K562 (cell line): ENCODE data around the gene INPP5K. TPM values are rescaled to one million over a fixed set of nuclear protein-coding genes. Genes with fewer than 3 reads are reported as not detected.

Experiments
- BRCA1 ChIP-seq, 2 experiments: fragments of 450-650 bp in 1 of 2; sonication (generic) in 1 of 2; formaldehyde crosslinking in 1 of 2; IDR thresholded peaks; 2 replicates each; pipeline versions ENCODE4 v1.5.0 to v1.6.1; 2017 to 2020; ENCODE audit warnings: mild to moderate bottlenecking in 1 of 2, missing genetic modification reagents in 1 of 2
- CAMTA2 ChIP-seq: fragments of 250-450 bp; sonication (Bioruptor Pico); conservative IDR thresholded peaks from 2 replicates; pipeline ENCODE4 v1.5.1; 2022
- CBX2 ChIP-seq: fragments of 200-600 bp; sonication (generic); IDR thresholded peaks from one replicate; pipeline ENCODE4 v1.6.1; 2012; ENCODE audit warnings: mild to moderate bottlenecking, low read length, inconsistent platforms; ENCODE audit not compliant: insufficient read depth, poor library complexity, severe bottlenecking
- ELK3 ChIP-seq: fragments of 450-650 bp; formaldehyde crosslinking; IDR thresholded peaks from 2 replicates; pipeline ENCODE4 v1.4.0; 2020; ENCODE audit warnings: mild to moderate bottlenecking
- FIP1L1 ChIP-seq: fragments of 200-400 bp; formaldehyde crosslinking; IDR thresholded peaks from 2 replicates; pipeline ENCODE4 v1.6.1; 2018; ENCODE audit warnings: mild to moderate bottlenecking, low read depth, low read length; ENCODE audit not compliant: poor library complexity, severe bottlenecking
- HMG20A ChIP-seq: fragments of 450-650 bp; formaldehyde crosslinking; conservative IDR thresholded peaks from 2 replicates; pipeline ENCODE4 v1.4.0; 2020; ENCODE audit warnings: mild to moderate bottlenecking, mixed read lengths
- NFIC ChIP-seq: fragments of 450-650 bp; IDR thresholded peaks from 2 replicates; pipeline ENCODE4 v1.6.1; 2017; ENCODE audit warnings: mild to moderate bottlenecking, inconsistent platforms
- PHTF2 ChIP-seq: fragments of 250-450 bp; sonication (Bioruptor Pico); IDR thresholded peaks from 2 replicates; pipeline ENCODE4 v1.5.0; 2021; ENCODE audit warnings: mild to moderate bottlenecking
- SLC30A9 ChIP-seq: fragments of 250-450 bp; sonication (Bioruptor Pico); IDR thresholded peaks from 2 replicates; pipeline ENCODE4 v1.8.0; 2022; ENCODE audit warnings: mild to moderate bottlenecking, moderate library complexity
- SMAD4 ChIP-seq: fragments of 250-450 bp; sonication (Bioruptor Pico); conservative IDR thresholded peaks from 2 replicates; pipeline ENCODE4 v1.8.0; 2021; ENCODE audit warnings: inconsistent platforms, mild to moderate bottlenecking, moderate library complexity
- ZKSCAN3 ChIP-seq: fragments of 250-450 bp; sonication (Bioruptor Pico); IDR thresholded peaks from 2 replicates; pipeline ENCODE4 v1.4.0; 2020
- ZNF174 ChIP-seq: fragments of 250-450 bp; sonication (Bioruptor Pico); IDR thresholded peaks from 2 replicates; pipeline ENCODE4 v1.4.0; 2020; ENCODE audit warnings: mild to moderate bottlenecking
- ZNF197 ChIP-seq: fragments of 200-800 bp; sonication (Bioruptor generic); IDR thresholded peaks from 2 replicates; pipeline ENCODE4 v1.6.1; 2016; ENCODE audit warnings: low read depth, missing genetic modification characterization, missing compliant biosample characterization
- ZNF518B ChIP-seq: fragments of 250-450 bp; sonication (Bioruptor Pico); IDR thresholded peaks from 2 replicates; pipeline ENCODE4 v1.5.0; 2021; ENCODE audit warnings: mild to moderate bottlenecking, moderate library complexity
- ZNF76 ChIP-seq: fragments of 250-450 bp; sonication (Bioruptor Pico); IDR thresholded peaks from 2 replicates; pipeline ENCODE4 v1.4.0; 2020; ENCODE audit warnings: mild to moderate bottlenecking, moderate library complexity, borderline replicate concordance
- polyA plus RNA-seq, 8 experiments: library from polyadenylated mRNA; depleted of rRNA in 4 of 8; stranded (reverse) in 5 of 8; unstranded in 3 of 8; fragments of >200 nt; fragmentation: Nextera tagmentation in 2 of 8; fragmentation: Illumina TruSeq in 1 of 8; extraction: Ambion mirVana in 2 of 8; extraction: Trizol in 1 of 8; gene quantifications; 2 replicates each; pipeline versions ENCODE4 v1.2.1 to v1.2.3, GENCODE V29; 2011 to 2014; ENCODE audit warnings: inconsistent platforms in 1 of 8, missing spikeins in 1 of 8
- total RNA-seq, 7 experiments: library from RNA; depleted of rRNA in 6 of 7; stranded (reverse); fragments of >200 nt in 6 of 7; fragmentation: Illumina TruSeq in 2 of 7; extraction: Trizol in 2 of 7; gene quantifications; 2 replicates each; pipeline versions ENCODE4 v1.2.1 to v1.2.3, GENCODE V29; 2011 to 2021; ENCODE audit warnings: low replicate concordance in 1 of 7
- TF ChIP-seq, protein P1 (sequence below): fragments of 450-650 bp; IDR thresholded peaks from 2 replicates; pipeline ENCODE4 v1.6.1; 2016; ENCODE audit warnings: low read depth

INPP5K gene
- total and polyA plus RNA-seq, 9 of the 15 experiments (the other 6 are each of a cell fraction or from before 2014, with no cell fraction given) = 0.63 to 15.1 (median 10.1) TPM

GRCh38 chr17:1455291-1455796, 61.1 kb downstream of the INPP5K start (continued):
- TF ChIP-seq ZNF518B (CRISPR knock-in tag) = no peak
- TF ChIP-seq ZNF197 (CRISPR knock-in tag) = no peak
- no peak for TF ChIP-seq FIP1L1
- no peak for TF ChIP-seq ZNF76
- TF ChIP-seq BRCA1 (IDR thresholded peaks at IDR 0.05) = no peak
- TF ChIP-seq BRCA1 (CRISPR knock-in tag; IDR thresholded peaks at IDR 0.05) = no peak
- TF ChIP-seq, protein P1, sequence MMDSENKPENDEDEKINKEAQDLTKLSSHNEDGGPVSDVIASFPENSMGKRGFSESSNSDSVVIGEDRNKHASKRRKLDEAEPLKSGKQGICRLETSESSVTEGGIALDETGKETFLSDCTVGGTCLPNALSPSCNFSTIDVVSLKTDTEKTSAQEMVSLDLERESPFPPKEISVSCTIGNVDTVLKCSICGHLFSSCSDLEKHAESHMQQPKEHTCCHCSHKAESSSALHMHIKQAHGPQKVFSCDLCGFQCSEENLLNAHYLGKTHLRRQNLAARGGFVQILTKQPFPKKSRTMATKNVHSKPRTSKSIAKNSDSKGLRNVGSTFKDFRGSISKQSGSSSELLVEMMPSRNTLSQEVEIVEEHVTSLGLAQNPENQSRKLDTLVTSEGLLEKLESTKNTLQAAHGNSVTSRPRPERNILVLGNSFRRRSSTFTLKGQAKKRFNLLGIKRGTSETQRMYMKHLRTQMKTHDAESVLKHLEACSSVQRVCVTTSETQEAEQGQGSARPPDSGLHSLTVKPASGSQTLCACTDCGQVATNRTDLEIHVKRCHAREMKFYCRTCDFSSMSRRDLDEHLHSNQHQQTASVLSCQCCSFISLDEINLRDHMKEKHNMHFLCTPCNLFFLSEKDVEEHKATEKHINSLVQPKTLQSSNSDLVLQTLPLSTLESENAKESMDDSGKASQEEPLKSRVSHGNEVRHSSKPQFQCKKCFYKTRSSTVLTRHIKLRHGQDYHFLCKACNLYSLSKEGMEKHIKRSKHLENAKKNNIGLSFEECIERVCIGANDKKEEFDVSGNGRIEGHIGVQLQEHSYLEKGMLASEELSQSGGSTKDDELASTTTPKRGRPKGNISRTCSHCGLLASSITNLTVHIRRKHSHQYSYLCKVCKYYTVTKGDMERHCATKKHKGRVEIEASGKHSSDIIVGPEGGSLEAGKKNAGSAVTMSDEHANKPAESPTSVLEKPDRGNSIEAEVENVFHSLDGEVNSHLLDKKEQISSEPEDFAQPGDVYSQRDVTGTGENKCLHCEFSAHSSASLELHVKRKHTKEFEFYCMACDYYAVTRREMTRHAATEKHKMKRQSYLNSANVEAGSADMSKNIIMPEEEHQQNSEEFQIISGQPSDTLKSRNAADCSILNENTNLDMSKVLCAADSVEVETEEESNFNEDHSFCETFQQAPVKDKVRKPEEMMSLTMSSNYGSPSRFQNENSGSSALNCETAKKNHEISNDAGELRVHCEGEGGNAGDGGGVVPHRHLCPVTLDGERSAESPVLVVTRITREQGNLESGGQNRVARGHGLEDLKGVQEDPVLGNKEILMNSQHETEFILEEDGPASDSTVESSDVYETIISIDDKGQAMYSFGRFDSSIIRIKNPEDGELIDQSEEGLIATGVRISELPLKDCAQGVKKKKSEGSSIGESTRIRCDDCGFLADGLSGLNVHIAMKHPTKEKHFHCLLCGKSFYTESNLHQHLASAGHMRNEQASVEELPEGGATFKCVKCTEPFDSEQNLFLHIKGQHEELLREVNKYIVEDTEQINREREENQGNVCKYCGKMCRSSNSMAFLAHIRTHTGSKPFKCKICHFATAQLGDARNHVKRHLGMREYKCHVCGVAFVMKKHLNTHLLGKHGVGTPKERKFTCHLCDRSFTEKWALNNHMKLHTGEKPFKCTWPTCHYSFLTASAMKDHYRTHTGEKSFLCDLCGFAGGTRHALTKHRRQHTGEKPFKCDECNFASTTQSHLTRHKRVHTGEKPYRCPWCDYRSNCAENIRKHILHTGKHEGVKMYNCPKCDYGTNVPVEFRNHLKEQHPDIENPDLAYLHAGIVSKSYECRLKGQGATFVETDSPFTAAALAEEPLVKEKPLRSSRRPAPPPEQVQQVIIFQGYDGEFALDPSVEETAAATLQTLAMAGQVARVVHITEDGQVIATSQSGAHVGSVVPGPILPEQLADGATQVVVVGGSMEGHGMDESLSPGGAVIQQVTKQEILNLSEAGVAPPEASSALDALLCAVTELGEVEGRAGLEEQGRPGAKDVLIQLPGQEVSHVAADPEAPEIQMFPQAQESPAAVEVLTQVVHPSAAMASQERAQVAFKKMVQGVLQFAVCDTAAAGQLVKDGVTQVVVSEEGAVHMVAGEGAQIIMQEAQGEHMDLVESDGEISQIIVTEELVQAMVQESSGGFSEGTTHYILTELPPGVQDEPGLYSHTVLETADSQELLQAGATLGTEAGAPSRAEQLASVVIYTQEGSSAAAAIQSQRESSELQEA = no peak
- TF ChIP-seq SMAD4 = no peak
- TF ChIP-seq CBX2 = no peak
- no peak for TF ChIP-seq CAMTA2
- TF ChIP-seq ZNF174 (CRISPR knock-in tag) = no peak
- TF ChIP-seq HMG20A (CRISPR knock-in tag) = no peak
- no peak for TF ChIP-seq PHTF2
- TF ChIP-seq ELK3 (CRISPR knock-in tag) = no peak
- TF ChIP-seq ZKSCAN3 (CRISPR knock-in tag) = no peak
- TF ChIP-seq SLC30A9 (CRISPR knock-in tag) = no peak
- no peak; the same call in 1 of the 2 replicates for TF ChIP-seq NFIC
